HCT116 (cell line): ENCODE results near the gene KRT26. TPM values are rescaled to one million over a fixed set of nuclear protein-coding genes. Genes with fewer than 3 reads are reported as not detected.

ENCODE experiments used
- ATAC-seq: fragments of 200-7000 bp; cut with Tn5 transposase; 2 replicates; pipeline ENCODE4 v1.9.1; 2020; ENCODE audit warnings: mild to moderate bottlenecking, moderate library complexity
- BruUV-seq: library from RNA; stranded (reverse); fragments of 400-500 nt; replicated peaks from 2 replicates; lab custom pipeline; 2021; lab: Mats Ljungman, UMichigan
- CTCF ChIA-PET: fragments of 300-600 bp; sonication (Branson Sonifier 250); formaldehyde crosslinking; loops from one replicate; lab custom pipeline; 2021; ENCODE audit warnings: antibody characterized with exemption; lab: Charles Lee
- POLR2A ChIA-PET: fragments of 300-600, 350-600 bp; sonication (Branson Sonifier 250); formaldehyde crosslinking; loops from one replicate; lab custom pipeline; 2021; ENCODE audit warnings: antibody characterized with exemption; lab: Charles Lee
- RAD21 ChIA-PET, 2 experiments: fragments of 300-600 bp; sonication (Branson Sonifier 250); formaldehyde crosslinking; loops; one replicate each; lab custom pipeline; 2023; ENCODE audit warnings: low total read pairs in 2 of 2; ENCODE audit not compliant: uncharacterized antibody in 2 of 2, unreplicated experiment in 2 of 2, low non-redundant PET in 1 of 2; lab: Charles Lee
- DNase-seq: peaks from one replicate; pipeline ENCODE4 v3.0.0-alpha.2; 2010; ENCODE audit warnings: low read depth, low spot score
- H2AFZ ChIP-seq: fragments of 200-600 bp; shearing (Covaris generic), sonication (generic); 2 replicates; pipeline ENCODE4 v1.6.1; 2017; ENCODE audit warnings: low read depth, mixed run types, mixed read lengths, antibody characterized with exemption, low read length; ENCODE audit not compliant: poor library complexity, severe bottlenecking
- H3K27ac ChIP-seq: 2 replicates; pipeline ENCODE4 v1.5.1; 2012; ENCODE audit warnings: low read depth, low read length
- H3K27me3 ChIP-seq: fragments of 200-600 bp; sonication (generic); 2 replicates; pipeline ENCODE4 v1.6.1; 2016; ENCODE audit warnings: mixed run types, low read length, mixed read lengths; ENCODE audit not compliant: insufficient read depth
- H3K36me3 ChIP-seq, 2 experiments: fragments of 200-500 bp in 1 of 2; fragments of 200-600 bp in 1 of 2; sonication (Bioruptor generic) in 1 of 2; sonication (generic) in 1 of 2; 2 replicates each; pipeline versions ENCODE4 v1.5.1 to v1.6.1; 2014 to 2016; ENCODE audit warnings: low read length in 2 of 2, inconsistent platforms in 1 of 2, mixed read lengths in 1 of 2, mixed run types in 1 of 2; ENCODE audit not compliant: insufficient read depth in 2 of 2, control insufficient read depth in 1 of 2
- H3K4me1 ChIP-seq, 2 experiments: fragments of 200-600 bp in 1 of 2; sonication (generic) in 1 of 2; 2 replicates each; pipeline versions ENCODE4 v1.5.1 to v1.6.1; 2012 to 2017; ENCODE audit warnings: low read length in 2 of 2, inconsistent platforms in 1 of 2, mild to moderate bottlenecking in 1 of 2, mixed read lengths in 1 of 2, mixed run types in 1 of 2, moderate library complexity in 1 of 2; ENCODE audit not compliant: insufficient read depth in 2 of 2, control insufficient read depth in 1 of 2
- H3K4me2 ChIP-seq: fragments of 200-600 bp; sonication (generic); 2 replicates; pipeline ENCODE4 v1.6.1; 2017; ENCODE audit warnings: mixed run types, low read length, mixed read lengths
- H3K4me3 ChIP-seq, 2 experiments: fragments of 200-600 bp in 1 of 2; sonication (generic) in 1 of 2; replicated peaks in 1 of 2; 2 replicates each; pipeline ENCODE4 v1.5.1; 2011 to 2016; ENCODE audit warnings: low read length in 2 of 2, control low read depth in 1 of 2, low read depth in 1 of 2, mild to moderate bottlenecking in 1 of 2, mixed read lengths in 1 of 2, mixed run types in 1 of 2
- H3K79me2 ChIP-seq: fragments of 200-600 bp; sonication (generic); 2 replicates; pipeline ENCODE4 v1.6.1; 2017; ENCODE audit warnings: mild to moderate bottlenecking, mixed run types, low read length, moderate library complexity, mixed read lengths; ENCODE audit not compliant: insufficient read depth
- H3K9ac ChIP-seq: fragments of 200-600 bp; sonication (generic); 2 replicates; pipeline ENCODE4 v1.6.1; 2016; ENCODE audit warnings: low read length, mixed read lengths
- H3K9me2 ChIP-seq: fragments of 200-600 bp; sonication (generic), shearing (Covaris generic); 2 replicates; pipeline ENCODE4 v1.6.1; 2017; ENCODE audit warnings: mixed run types, mild to moderate bottlenecking, moderate library complexity; ENCODE audit not compliant: insufficient read depth
- H3K9me3 ChIP-seq, 2 experiments: fragments of 200-500 bp in 1 of 2; fragments of 200-600 bp in 1 of 2; sonication (Bioruptor generic) in 1 of 2; sonication (generic) in 1 of 2; 2 replicates each; pipeline ENCODE4 v1.6.1; 2014 to 2017; ENCODE audit warnings: low read length in 2 of 2, mixed read lengths in 2 of 2, inconsistent platforms in 1 of 2, low read depth in 1 of 2, mild to moderate bottlenecking in 1 of 2, mixed run types in 1 of 2, moderate library complexity in 1 of 2; ENCODE audit not compliant: control insufficient read depth in 1 of 2, insufficient read depth in 1 of 2
- H4K20me1 ChIP-seq: fragments of 200-600 bp; sonication (generic), shearing (Covaris generic); 2 replicates; pipeline ENCODE4 v1.6.1; 2017; ENCODE audit warnings: mixed run types, mild to moderate bottlenecking, moderate library complexity; ENCODE audit not compliant: insufficient read depth
- CEBPB ChIP-seq: IDR thresholded peaks from 2 replicates; pipeline ENCODE4 v1.6.1; 2012; ENCODE audit warnings: low read depth
- ELF1 ChIP-seq: IDR thresholded peaks from 2 replicates; pipeline ENCODE4 v1.6.1; 2012; ENCODE audit warnings: low read depth, borderline replicate concordance
- FOSL1 ChIP-seq: IDR thresholded peaks from 2 replicates; pipeline ENCODE4 v1.6.1; 2012; ENCODE audit warnings: low read depth
- JUND ChIP-seq: IDR thresholded peaks from 2 replicates; pipeline ENCODE4 v1.6.1; 2012
- POLR2AphosphoS5 ChIP-seq: IDR thresholded peaks from 2 replicates; pipeline ENCODE4 v1.6.1; 2011; ENCODE audit warnings: mild to moderate bottlenecking, low read depth, low read length, moderate library complexity
- RAD21 ChIP-seq: IDR thresholded peaks from 2 replicates; pipeline ENCODE4 v1.6.1; 2012; ENCODE audit warnings: low read depth, mild to moderate bottlenecking
- SIN3A ChIP-seq: IDR thresholded peaks from 2 replicates; pipeline ENCODE4 v1.6.1; 2012; ENCODE audit warnings: low read depth
- TCF7L2 ChIP-seq: IDR thresholded peaks from 2 replicates; pipeline ENCODE4 v1.7.0; 2011; ENCODE audit warnings: borderline replicate concordance, inconsistent platforms; ENCODE audit not compliant: insufficient read depth, insufficient read length; ENCODE audit errors: extremely low read depth
- YY1 ChIP-seq: IDR thresholded peaks from 2 replicates; pipeline ENCODE4 v1.6.1; 2011; ENCODE audit warnings: low read length, low read depth, moderate library complexity, mild to moderate bottlenecking; ENCODE audit not compliant: insufficient replicate concordance; ENCODE audit errors: extremely low read depth
- intact Hi-C: fragments of 100-400 bp; cut with micrococcal nuclease; formaldehyde crosslinking; loops from 2 replicates; pipeline ENCODE4 v1.10.0; 2022
- total RNA-seq: library from RNA; stranded (reverse); gene quantifications from one replicate; pipeline ENCODE4 v1.2.1, GENCODE V29; 2021; ENCODE audit not compliant: unreplicated experiment
- TF ChIP-seq, protein P1 (sequence below), 3 experiments: fragments of 200-600 bp in 1 of 3; sonication (generic) in 1 of 3; IDR thresholded peaks in 2 of 3; conservative IDR thresholded peaks in 1 of 3; 2 replicates each; pipeline ENCODE4 v1.5.1; 2012 to 2017; ENCODE audit warnings: low read depth in 2 of 3, low read length in 2 of 3, antibody characterized with exemption in 1 of 3, borderline replicate concordance in 1 of 3, control low read depth in 1 of 3, mild to moderate bottlenecking in 1 of 3, mixed read lengths in 1 of 3, mixed run types in 1 of 3, moderate library complexity in 1 of 3; ENCODE audit not compliant: insufficient read depth in 1 of 3
- TF ChIP-seq, protein P2 (sequence below): IDR thresholded peaks from 2 replicates; pipeline ENCODE4 v1.6.1; 2012
- TF ChIP-seq, protein P3 (sequence below): IDR thresholded peaks from 2 replicates; pipeline ENCODE4 v1.6.1; 2012
- TF ChIP-seq, protein P4 (sequence below): IDR thresholded peaks from 2 replicates; pipeline ENCODE4 v1.6.1; 2012; ENCODE audit warnings: low read depth

KRT26 gene
- total RNA-seq, 1 experiment from 2014 or later, result not detected

DNA sequence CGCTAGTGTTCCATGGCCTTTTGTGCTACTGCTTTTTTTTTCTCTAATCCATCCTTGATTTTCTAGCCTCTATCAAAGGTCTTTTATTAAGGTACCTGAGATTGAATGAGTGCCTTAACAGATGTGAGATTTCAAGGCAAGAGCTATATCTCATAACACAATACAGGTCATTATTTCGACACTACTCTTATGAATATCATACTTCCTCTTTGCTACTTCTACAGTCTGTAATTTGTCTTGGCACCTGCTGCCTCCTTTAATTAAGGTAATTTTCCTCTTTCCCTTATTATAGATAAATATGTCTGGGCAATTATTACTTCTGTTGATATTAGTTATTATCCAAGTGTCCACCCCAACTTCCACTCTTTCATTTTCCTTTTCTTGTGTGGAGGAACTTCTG lies 22.5 kb upstream of the KRT26 start:
- intact Hi-C loops, result no loop called here
- POLR2A ChIA-PET, result no interaction called here
- RAD21 ChIA-PET, result no interaction called here
- Histone ChIP-seq H4K20me1 (no peaks in the 10 kb centered on the region), H3K9ac (no peak overlapping the region), H3K9me2 (no peaks in the 10 kb centered on the region), H2AFZ (no peak overlapping the region), H3K27me3 (no peaks in the 10 kb centered on the region), H3K36me3 (no peaks in the 10 kb centered on the region), H3K4me2 (no peak overlapping the region), H3K4me1 (no peaks in the 10 kb centered on the region), H3K79me2 (no peaks in the 10 kb centered on the region), H3K9me3 (no peaks in the 10 kb centered on the region), H3K4me3 (no peak overlapping the region), H3K27ac (no peak overlapping the region)
- CTCF ChIA-PET, result no interaction called here
- no peak for TF ChIP-seq TCF7L2
- TF ChIP-seq, protein P1, sequence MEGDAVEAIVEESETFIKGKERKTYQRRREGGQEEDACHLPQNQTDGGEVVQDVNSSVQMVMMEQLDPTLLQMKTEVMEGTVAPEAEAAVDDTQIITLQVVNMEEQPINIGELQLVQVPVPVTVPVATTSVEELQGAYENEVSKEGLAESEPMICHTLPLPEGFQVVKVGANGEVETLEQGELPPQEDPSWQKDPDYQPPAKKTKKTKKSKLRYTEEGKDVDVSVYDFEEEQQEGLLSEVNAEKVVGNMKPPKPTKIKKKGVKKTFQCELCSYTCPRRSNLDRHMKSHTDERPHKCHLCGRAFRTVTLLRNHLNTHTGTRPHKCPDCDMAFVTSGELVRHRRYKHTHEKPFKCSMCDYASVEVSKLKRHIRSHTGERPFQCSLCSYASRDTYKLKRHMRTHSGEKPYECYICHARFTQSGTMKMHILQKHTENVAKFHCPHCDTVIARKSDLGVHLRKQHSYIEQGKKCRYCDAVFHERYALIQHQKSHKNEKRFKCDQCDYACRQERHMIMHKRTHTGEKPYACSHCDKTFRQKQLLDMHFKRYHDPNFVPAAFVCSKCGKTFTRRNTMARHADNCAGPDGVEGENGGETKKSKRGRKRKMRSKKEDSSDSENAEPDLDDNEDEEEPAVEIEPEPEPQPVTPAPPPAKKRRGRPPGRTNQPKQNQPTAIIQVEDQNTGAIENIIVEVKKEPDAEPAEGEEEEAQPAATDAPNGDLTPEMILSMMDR (IDR thresholded peaks at IDR 0.05 in 2 of 3, conservative IDR thresholded peaks at IDR 0.05 in 1 of 3; ENCODE audit: borderline replicate concordance in 1 of 3, insufficient read depth in 1 of 3, low read depth in 2 of 3, low read length in 2 of 3), result no peak
- no peak for TF ChIP-seq RAD21
- no peak for TF ChIP-seq JUND
- no peak for ATAC-seq
- no TSS peak for BruUV-seq
- no peak for DNase-seq

DNA sequence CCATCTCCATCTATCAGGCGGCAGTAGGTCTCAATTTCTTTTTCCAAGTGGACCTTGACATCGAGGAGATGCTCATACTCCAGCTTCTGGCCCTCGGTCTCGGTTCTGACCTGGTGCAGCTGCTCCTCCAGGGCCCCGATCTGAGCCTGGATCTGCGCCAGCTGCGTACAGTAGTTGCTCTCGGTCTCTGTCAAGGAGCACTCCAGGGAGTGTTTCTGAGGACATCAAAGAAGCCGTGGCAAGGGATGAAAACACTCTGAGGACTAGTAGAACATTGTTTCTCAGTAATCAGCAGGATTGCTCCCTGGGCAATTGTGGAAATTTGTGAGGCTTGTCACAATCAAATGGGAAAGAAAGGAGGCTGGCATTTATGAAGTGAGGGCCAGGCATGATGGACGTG lies 21.8 kb upstream of the KRT26 start:
- RAD21 ChIA-PET, result no interaction called here
- Histone ChIP-seq H3K9me2 (no peaks in the 10 kb centered on the region), H3K79me2 (no peaks in the 10 kb centered on the region), H3K9ac (no peak overlapping the region), H3K4me3 (no peak overlapping the region), H3K9me3 (no peaks in the 10 kb centered on the region), H2AFZ (no peak overlapping the region), H4K20me1 (no peaks in the 10 kb centered on the region), H3K27me3 (no peaks in the 10 kb centered on the region), H3K36me3 (no peaks in the 10 kb centered on the region), H3K4me1 (no peaks in the 10 kb centered on the region), H3K4me2 (no peak overlapping the region), H3K27ac (no peak overlapping the region)
- ATAC-seq (no peak), DNase-seq (no peak)
- CTCF ChIA-PET, result interaction anchor here (2.1 kb wide), 1 partner anchor 178 kb away, joined by 21 read pairs; no protein-coding TSS in a partner anchor
- intact Hi-C loops, result no loop called here
- BruUV-seq, result no TSS peak
- POLR2A ChIA-PET, result no interaction called here
- TF ChIP-seq TCF7L2 (no peak), SIN3A (no peak), FOSL1 (no peak), ELF1 (no peak), CEBPB (no peak), JUND (no peak), POLR2AphosphoS5 (no peak), YY1 (no peak)
- TF ChIP-seq, protein P2, sequence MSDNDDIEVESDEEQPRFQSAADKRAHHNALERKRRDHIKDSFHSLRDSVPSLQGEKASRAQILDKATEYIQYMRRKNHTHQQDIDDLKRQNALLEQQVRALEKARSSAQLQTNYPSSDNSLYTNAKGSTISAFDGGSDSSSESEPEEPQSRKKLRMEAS, result no peak
- TF ChIP-seq, protein P3, sequence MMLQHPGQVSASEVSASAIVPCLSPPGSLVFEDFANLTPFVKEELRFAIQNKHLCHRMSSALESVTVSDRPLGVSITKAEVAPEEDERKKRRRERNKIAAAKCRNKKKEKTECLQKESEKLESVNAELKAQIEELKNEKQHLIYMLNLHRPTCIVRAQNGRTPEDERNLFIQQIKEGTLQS, result no peak
- TF ChIP-seq, protein P4, sequence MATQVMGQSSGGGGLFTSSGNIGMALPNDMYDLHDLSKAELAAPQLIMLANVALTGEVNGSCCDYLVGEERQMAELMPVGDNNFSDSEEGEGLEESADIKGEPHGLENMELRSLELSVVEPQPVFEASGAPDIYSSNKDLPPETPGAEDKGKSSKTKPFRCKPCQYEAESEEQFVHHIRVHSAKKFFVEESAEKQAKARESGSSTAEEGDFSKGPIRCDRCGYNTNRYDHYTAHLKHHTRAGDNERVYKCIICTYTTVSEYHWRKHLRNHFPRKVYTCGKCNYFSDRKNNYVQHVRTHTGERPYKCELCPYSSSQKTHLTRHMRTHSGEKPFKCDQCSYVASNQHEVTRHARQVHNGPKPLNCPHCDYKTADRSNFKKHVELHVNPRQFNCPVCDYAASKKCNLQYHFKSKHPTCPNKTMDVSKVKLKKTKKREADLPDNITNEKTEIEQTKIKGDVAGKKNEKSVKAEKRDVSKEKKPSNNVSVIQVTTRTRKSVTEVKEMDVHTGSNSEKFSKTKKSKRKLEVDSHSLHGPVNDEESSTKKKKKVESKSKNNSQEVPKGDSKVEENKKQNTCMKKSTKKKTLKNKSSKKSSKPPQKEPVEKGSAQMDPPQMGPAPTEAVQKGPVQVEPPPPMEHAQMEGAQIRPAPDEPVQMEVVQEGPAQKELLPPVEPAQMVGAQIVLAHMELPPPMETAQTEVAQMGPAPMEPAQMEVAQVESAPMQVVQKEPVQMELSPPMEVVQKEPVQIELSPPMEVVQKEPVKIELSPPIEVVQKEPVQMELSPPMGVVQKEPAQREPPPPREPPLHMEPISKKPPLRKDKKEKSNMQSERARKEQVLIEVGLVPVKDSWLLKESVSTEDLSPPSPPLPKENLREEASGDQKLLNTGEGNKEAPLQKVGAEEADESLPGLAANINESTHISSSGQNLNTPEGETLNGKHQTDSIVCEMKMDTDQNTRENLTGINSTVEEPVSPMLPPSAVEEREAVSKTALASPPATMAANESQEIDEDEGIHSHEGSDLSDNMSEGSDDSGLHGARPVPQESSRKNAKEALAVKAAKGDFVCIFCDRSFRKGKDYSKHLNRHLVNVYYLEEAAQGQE, result no peak
